ENCODE results near the gene PIEZO2.

PIEZO2 gene

DNA sequence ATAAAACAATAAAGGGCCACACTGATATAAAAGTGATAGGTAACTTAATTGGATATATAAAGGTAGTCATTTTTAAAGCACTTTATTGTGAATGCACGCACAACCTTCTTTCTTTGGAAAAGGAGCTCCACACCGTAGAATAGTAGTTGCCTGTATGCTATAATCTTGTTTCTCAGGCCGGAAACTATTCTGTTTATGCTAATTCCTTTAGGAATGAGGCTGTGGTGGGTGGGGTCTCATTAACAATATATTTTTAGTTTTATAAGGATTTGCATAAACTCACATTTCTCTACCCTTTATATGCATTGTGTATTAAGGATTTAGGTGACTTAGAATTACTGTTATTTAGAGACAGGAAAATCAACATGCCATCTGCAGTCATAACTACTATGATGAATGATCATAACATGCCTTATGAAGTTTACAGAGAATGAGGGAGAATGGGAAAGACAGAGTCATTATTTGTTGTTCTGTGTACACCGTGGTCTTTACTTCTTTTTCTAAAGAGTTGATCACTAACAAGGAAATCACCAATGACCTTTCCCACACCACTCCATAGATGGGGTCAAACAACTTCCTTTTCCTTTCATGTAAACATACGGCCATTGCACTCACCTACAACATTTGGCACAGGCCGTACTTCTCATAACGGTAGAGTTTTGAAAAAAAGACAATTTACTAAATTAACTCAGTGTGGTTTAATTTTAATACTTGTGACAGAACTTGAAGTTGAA is 84.5 kb downstream of the PIEZO2 start:
- DNase-seq (ENCODE audit: low read depth in 2 of 2) = no peak

DNA sequence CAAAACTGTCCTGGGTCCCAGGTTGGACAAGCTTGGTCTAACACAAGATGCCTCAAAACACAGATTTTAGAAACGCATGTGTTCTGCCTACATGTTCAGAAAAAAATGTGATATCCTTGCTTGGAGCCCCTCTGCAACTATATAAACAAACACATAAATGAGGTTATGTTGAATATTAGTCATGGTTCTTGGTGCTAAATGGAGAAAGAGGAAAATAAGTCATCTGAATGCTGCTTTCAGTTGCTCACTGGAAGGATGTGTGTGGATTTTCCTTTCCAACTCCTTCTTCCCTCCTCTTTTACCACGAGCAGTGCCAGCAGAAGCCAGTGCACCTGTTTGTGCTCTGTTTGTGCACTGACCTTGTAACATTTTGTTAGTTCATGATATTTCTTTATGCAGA is 85.3 kb downstream of the PIEZO2 start:
- no peak for DNase-seq (ENCODE audit: low read depth in 2 of 2)

DNA sequence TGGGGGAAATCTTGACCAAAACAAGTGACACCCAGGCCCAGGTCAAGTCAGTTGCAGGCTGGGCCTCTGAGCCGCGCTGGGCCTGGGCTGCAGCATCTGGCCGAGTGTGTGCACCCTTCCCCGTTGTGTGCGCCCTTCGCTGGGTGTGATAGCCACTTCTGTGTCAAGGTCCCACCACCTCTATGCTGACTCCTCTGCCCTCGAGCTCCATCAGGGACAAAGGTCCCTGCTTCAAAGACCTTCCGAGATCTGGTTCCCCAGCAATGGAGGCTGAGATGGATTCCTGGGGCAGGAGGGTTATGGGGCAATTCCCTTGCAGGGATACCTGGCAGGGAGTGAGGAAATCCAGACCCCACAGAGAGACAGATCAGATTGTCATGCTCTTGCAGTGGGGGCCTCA is 93.6 kb downstream of the PIEZO2 start:
- DNase-seq (ENCODE audit: low read depth in 2 of 2) = no peak

DNA sequence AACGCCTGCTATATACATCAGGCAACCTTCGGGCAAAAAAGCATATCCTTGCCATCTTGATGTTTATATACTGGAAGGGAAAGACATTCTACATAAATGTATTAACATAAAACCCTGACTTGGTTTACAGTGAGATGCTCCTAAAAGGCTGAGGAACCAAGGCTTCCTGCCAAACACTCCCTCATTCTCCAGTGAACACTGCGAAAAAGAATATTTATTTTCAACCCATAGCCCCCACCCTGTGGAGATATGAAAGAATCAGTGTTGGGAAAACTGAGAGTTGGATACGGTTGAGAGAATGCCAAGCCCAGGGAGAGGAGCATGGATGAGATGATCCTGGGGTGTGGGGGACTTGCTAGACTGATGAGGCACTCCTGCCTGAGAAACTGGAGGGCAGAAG is 94.9 kb downstream of the PIEZO2 start:
- no peak for DNase-seq (ENCODE audit: low read depth in 2 of 2)

DNA sequence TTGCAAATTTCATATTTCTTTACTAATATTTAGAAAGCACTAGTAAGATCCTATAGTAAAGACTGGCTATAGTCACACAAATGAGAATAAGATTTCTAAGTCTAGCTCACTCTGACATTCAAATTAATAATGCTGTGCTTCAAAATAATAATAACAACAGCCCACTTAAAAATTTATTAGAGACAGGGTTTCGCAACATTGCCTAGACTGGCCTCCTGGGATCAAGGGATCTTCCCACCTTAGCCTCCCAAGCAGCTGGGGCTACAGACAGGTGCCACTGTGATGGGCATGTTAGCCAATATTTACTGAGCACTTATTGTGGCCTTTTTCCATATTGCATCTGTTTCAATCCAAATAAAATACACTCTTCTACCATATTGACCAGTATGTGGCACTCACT is 96.1 kb downstream of the PIEZO2 start:
- DNase-seq (ENCODE audit: low read depth in 2 of 2) = no peak

DNA sequence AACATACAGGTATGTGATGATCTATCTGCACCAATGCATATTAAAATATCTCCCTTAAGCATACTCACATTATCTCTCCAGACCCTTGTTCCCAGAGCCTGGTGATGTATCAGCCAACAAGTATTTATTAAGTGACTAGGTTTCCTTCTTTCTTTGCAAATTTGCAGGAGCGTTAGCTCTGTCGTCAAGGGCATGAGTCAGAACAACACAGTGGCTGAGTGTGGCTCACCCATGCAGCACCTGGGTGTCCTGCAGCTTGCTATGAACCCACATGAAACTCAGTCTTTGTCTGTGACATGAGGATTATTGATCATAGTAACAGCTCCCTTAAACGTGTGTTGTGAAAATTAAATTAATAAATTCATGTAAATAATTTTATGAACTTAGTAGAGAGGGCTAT is 96.6 kb downstream of the PIEZO2 start:
- no peak for DNase-seq (ENCODE audit: low read depth in 2 of 2)

DNA sequence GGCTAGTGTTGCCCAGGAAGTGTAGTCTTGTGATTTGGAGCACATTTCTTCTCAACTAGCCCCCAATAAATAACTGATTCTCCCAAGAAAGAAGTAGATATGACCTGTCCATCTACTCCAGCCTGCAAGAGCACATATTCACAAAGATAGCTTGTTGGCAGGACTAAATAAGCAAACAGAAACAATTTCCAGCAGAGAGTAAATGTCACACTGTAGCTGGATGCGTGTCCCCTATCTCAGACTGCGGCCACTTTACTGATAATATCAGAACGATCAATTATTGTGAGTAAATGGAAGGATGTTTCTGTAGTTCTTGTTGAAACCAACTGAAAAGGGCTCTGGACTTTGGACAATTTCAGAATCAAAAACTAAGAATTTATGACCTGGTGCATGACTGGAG is 97.9 kb downstream of the PIEZO2 start:
- no peak for DNase-seq (ENCODE audit: low read depth in 2 of 2)

DNA sequence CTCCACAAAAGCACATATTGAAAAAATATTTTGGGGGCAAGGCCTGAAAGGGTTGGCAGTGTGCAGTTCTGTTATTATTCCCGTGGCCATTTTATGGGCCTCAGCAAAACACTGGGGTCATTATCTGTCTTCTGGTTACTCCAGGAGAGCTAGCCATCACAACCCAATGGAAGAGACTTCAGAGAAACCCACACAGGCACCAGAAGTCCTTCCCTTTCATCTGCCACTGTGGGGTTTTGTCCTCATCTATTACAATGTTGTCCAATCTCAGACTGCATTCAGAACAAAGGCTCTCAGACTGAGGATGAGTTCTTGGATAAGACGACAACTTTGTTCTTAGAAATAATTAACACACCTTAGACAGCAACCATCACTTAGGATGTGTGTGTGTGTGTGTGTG is 98.4 kb downstream of the PIEZO2 start:
- DNase-seq (ENCODE audit: low read depth in 2 of 2) = no peak

DNA sequence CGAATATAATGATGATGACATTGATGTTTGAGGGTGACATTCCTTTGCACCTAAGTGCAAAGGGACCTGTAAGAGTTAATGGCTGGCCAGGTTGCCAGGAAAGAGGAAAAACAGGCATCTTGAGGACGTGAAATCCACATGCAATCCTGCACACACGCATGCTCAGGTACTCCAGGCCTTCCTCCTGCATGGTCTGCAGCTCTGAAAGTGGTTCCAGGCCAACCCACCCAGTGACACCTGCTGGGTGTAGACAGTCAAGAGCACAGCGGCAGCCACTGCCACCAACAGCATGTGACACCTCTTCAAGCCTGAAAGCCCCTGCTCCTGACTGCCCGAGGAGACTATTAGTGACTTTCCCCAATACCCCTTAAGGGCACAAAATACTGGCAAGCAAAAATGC is 101.6 kb downstream of the PIEZO2 start:
- DNase-seq (ENCODE audit: low read depth in 2 of 2) = no peak

DNA sequence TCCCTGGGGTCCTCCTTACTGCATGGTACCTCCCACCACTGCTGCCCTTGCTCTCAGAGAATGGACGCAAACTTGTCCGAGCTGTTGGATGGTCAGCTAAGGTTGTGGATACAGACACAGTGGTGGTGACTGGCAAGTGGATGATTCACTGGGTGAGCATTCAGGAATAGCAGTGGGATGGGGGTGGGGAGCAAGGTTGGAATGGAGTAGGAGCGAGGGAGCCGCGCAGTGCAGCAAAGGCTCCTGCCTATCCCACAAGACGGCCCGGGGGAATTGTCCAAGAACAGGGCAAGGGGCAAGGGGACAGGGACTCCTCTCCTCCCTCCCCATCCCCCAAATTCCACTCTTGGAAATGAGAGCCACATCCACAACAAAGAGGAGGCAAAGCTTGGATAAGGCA is 102.2 kb downstream of the PIEZO2 start:
- DNase-seq (ENCODE audit: low read depth in 2 of 2) = no peak

DNA sequence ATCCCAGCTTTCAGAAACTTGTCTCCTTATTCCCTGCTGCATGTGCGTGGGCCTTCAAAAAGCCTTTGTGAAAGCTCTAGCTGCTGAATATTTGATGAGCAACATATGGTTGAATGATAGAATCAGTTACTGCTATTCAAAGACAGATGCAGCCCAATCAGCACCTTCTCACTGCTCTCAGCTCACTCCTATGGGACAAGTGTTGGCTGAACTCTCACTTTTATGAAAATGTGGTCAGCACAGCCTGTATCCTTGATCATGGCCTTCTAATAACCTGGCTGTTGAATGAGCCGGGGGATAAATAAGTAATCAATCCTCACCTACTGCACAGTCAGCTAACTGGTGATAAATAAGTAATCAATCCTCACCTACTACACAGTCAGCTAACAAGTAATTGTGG is 103.2 kb downstream of the PIEZO2 start:
- DNase-seq (ENCODE audit: low read depth in 2 of 2) = no peak

DNA sequence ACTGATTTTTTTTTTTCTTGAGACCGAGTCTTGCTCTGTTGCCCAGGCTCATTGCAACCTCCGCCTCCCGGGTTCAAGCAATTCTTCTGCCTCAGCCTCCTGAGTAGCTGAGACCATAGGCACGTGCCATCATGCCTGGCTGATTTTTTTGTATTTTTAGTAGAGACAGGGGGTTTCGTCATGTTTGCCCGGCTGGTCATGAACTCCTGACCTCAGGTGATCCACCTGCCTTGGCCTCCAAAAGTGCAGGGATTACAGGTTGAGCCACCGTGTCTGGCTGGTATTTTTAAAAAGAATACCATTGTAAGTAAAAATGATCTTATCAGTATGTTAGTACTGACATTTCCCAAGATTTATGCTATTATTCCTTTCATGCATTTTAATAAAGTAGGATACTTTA is 105.7 kb downstream of the PIEZO2 start:
- no peak for DNase-seq (ENCODE audit: low read depth in 2 of 2)

DNA sequence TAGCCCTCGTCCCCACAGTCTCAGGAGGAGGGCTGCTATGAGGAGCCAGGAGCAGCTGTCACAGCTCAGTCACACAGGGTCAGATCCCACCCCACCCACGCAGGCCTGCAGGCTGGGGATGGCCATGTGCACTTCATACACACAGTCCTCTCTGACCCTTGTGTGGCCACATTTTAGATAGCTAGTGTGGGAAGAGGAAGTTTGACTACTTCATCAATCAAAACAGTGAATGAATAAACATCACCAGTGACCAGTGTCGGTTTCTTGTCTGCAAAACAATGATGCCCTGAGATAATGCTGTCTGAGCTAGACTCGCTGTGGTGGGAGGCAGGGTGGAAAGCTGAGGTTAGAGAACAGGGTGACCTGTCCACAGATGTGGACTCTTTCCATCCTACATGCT is 107.1 kb downstream of the PIEZO2 start:
- DNase-seq (ENCODE audit: low read depth in 2 of 2) = no peak

DNA sequence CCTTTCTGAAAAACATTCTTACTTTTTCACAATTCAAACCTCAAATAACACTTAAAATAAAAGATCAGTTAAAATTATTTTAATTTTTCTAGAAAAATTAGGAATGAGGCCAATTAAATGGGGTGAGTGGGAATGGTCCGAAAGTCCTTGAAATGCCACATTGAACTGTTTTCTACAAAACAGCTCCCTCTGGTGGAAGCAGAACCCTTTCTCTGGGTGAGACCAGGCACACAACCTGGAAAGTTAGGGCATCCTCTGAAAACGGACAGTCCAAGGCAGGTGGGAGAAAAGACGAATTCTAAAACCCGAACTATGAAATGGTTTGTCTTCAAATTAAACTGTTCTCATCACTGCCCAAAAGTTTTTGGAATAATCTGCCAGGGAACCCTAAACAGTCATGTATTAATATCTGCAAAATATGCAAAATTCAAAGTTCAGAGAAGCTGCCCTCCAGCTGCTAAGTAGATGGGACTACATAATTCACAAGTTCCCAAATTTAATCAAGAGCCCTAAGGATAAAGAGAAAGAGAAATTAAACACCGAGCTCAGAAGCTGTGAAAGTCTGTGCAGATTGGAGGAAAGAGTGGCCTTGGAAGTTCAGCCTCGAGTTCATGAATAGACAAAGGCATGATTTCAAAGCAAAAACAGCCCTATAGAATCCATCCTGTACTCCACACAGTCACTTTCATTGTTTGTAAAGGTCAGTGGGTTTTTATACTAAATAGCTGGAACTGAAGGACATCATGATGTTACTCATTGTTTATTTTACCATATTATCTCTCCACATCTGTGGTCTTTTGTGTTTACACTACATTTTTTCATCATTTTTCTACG is 108.3 kb downstream of the PIEZO2 start:
- DNase-seq (ENCODE audit: low read depth in 2 of 2) = no peak

DNA sequence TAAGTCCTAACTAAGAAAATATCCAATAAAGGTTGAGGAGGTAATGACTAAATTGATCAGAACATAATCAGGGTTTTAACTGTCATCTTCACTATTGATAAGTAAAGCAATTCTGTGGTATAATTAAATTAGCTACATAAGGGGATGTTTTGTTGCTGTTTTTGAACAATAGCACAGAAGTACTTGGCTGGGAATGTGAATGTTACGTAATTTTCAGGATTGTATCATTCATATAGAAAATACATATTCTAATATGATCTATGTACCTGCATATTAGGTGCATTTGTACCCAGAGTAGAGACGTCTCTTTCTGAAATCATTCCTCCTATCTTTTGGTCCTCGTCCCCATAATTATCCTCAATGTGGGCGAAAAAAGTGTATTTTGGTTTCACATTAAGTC is 109.0 kb downstream of the PIEZO2 start:
- no peak for DNase-seq (ENCODE audit: low read depth in 2 of 2)

DNA sequence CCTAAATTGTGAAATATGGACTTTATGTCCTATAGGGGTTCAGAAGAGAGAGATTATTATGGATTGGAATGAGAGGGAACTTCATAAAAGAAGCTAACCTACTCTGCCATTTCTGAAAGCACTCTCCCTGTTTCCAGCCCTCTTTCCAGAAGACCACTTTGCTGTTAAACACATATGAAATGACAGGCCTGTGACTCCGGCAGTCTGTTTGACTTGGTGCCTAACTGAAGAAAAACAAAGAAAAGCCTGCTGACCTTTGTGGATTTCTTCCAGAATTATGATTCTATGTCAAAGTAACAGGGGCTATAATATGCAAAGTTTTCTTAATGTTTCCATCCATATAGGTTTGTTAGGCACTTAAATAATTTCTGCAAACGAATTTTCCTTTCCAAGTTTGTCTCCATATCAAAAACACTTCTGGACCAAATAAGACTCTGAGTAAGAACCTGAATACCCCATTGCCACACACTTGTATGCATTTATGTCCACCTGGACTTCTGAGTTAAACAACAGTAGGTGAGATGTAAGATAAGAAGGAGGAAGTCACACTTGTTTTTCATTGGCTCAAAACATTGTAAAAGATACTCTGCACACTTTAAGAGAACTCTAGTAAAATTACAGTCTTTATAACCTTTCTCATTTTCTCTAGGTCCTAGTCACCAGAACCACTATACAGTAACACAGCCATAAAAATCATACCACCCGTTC is 111.7 kb downstream of the PIEZO2 start:
- DNase-seq (ENCODE audit: low read depth in 2 of 2) = no peak

DNA sequence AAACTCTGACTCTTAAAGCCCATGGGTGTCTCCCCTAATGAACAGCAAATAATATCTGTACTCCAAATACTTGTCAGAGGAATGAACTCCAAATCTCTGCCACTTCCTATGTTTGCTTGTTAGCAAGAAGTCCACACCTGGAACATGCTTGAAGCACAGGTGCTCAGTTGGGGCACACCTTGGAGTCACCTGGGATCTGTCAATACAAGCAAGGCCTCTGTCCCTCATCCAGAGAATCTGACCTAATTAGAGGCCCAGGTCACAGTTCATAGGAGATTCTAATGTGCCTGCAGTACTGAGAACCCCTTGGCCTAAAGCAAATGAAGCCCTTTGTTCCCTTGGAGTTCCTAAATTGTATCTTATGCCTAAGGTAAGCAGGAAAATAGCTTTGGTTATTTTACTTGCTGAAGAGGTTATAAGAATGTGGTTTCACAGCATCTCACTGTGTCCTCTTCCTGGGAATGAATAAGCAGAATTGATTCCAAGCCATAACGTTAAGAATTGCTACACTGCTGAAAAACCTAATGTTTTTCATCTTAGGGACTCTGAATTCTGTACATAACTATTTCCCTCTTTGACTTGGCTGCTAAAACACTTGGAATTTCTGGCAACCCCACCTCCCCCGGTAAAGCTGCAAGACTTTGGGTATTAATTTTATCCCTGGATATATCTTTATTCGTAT is 113.4 kb downstream of the PIEZO2 start:
- no peak for DNase-seq (ENCODE audit: low read depth in 2 of 2)

DNA sequence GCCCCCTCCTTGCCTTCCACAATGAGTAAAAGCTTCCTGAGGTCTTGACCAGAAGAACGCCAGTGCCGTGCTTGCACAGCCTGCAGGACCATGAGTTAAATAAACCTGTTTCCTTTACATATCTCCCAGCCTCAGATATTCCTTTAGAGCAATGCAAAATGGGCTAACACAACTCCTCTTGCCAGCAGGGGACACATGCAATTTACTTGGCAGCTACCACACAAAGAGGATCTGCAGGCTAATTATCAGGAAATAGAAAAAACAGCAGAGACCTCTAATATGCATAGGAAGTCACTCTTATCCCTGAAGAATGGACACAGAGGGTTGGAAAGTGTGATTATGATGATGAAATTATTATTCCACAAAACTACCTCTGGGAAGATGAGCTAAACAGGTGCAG is 114.0 kb downstream of the PIEZO2 start:
- DNase-seq (ENCODE audit: low read depth in 2 of 2) = no peak

DNA sequence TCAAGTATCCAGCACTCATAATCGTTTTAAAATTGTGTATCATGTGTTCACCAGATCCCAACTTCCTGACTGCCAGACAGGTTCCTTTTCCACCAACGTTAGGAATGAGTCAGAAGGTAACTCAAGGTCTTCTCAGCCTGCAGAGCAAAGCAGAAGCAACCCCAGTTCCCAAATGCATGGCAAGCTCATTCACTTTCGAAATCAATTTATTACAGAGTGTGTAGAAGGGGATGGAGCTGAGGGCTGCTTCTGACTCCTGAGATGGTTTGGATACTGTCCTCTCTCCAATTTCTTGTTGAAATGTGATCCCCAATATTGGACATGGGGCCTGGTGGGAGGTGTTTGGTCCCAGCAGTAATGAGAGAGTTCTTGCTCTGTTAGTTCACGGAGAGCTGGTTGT is 114.5 kb downstream of the PIEZO2 start:
- DNase-seq (ENCODE audit: low read depth in 2 of 2) = no peak

DNA sequence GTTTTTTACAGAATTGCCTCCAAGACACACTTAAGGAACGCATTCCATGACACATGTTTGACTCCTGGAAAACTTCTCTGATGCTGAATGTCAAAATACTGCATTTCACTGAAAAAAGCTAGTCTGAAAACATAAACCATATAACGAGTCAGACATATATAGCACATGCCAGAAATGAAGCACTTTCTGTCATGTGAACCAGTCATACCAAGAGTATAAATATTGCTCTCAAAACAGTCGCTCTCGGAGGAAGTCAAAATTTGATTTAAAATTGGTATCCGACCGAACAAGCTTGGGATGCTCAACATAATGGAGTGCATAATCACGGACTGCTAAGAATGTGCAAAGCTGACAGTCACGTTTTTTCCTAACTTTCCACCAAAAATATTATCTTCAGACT is 115.9 kb downstream of the PIEZO2 start:
- no peak for DNase-seq (ENCODE audit: low read depth in 2 of 2)

DNA sequence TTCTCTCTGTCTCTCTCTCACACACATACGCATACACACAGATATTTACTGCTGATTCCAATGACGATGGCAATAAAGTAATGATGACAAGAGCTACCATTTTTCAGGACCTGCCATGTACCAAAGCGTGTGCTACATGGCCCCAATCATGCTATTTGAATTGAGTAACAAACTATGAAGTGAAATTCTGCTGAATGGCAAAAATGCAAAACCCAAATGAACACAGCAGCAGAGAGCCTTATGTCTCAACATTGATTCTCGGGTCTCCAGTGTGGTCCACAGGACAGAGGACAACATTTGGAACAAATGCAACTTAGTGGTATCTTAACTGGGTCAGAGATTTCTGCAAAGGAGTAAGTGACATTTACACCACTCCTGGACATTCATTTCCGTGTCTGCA is 117.4 kb downstream of the PIEZO2 start:
- no peak for DNase-seq (ENCODE audit: low read depth in 2 of 2)

DNA sequence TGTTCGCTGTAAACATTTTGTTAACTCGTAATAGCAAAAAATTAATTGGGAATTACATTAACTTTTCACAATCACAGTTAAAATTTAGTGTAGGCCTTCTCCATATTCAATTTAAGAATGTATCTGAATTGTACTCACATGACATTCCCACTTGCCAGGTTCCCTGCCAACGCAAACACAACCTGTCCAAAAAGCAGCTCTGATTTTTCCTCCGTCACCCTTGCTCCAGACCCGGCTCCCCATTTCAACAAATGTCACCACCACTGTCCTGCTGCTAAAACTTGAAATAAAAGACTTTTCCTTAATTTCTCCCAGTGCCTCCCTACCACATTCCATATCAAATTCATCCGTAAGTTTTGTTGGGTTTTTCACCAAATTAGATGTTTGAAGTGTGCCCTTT is 120.3 kb downstream of the PIEZO2 start:
- no peak for DNase-seq (ENCODE audit: low read depth in 2 of 2)
